ENCODE data around the gene NRXN3.

The NRXN3 gene

DNA sequence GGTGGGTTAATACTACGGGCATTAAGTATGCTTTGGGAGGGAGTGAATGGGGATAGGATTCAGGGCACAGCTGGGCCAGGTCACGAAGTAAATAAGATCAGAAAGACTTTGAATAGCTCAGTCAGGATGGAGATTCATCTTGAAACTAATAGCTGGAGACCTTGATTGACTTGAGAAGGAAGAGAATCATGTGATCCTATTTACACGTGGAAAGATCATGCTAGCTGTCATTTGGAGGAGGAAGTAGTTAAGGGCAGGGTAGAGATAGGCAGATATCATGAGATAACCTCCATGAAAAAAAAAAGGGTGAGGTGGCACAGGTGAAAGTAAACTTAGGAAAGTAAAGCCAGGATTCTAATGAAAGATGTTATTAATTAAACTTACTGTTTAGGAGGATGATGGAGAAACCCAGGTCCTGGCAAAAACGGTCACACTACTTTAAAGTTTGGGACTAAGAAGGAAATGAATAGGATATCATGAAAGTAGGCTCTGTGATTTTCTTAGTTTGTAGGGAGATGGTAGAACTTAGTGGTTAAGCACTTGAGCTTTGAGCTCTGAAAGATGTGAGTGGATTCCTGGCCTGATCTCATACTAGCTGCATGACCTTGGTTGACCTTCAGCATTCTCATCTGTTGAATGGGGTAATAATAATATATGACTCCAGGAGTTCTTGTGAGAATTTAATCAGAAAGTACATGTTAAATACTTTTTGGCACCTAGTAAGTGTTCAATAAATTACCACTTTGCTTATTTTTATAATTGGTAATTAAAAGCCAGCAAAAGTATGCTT lies 439.0 kb downstream of the NRXN3 start:
- no peak overlapping the region for H3K4me3 ChIP-seq (ENCODE audit: low read depth, low read length)
- no peaks in the 10 kb centered on the region for H3K36me3 ChIP-seq (ENCODE audit: control insufficient read depth in 2 of 2, insufficient read depth in 1 of 2, low read length in 2 of 2)
- CTCF ChIA-PET: interaction anchor here (0.6 to 1.5 kb wide), 3 partner anchors 12 to 455 kb away, joined by 3 to 6 read pairs (median 3); no protein-coding TSS in a partner anchor
- no peak overlapping the region for H3K27ac ChIP-seq (ENCODE audit: extremely low read depth, low read depth, low read length)
- POLR2A ChIA-PET: no interaction called here
- H3K9me3 ChIP-seq (ENCODE audit: control insufficient read depth, insufficient read depth, low read depth, low read length): no peaks in the 10 kb centered on the region
- TF ChIP-seq ZNF791 (tag by site-specific recombination; IDR thresholded peaks at IDR 0.05) (no peak), ZNF292 (tag by site-specific recombination; IDR thresholded peaks at IDR 0.05; ENCODE audit: borderline replicate concordance, low read depth) (no peak), ZNF423 (tag by site-specific recombination; IDR thresholded peaks at IDR 0.05) (no peak), ZNF248 (tag by site-specific recombination; IDR thresholded peaks at IDR 0.05) (no peak), ZBTB48 (tag by site-specific recombination; IDR thresholded peaks at IDR 0.05) (no peak), GFI1B (tag by site-specific recombination; IDR thresholded peaks at IDR 0.05) (no peak), TCF7L2 (IDR thresholded peaks at IDR 0.05; ENCODE audit: borderline replicate concordance, low read depth, low read length) (no peak), KLF1 (tag by site-specific recombination; IDR thresholded peaks at IDR 0.05) (no peak), ZNF19 (tag by site-specific recombination; IDR thresholded peaks at IDR 0.05; ENCODE audit: low read depth) (no peak), PRDM1 (tag by site-specific recombination; IDR thresholded peaks at IDR 0.05) (no peak), ZNF146 (tag by site-specific recombination; IDR thresholded peaks at IDR 0.05) (no peak), ZNF548 (tag by site-specific recombination; IDR thresholded peaks at IDR 0.05) (no peak), ZNF777 (tag by site-specific recombination; IDR thresholded peaks at IDR 0.05; ENCODE audit: borderline replicate concordance) (no peak), GLIS1 (tag by site-specific recombination; IDR thresholded peaks at IDR 0.05) (no peak), ZNF600 (tag by site-specific recombination; IDR thresholded peaks at IDR 0.05) (no peak), ZNF624 (tag by site-specific recombination; IDR thresholded peaks at IDR 0.05) (no peak)
- TF ChIP-seq, protein P1, sequence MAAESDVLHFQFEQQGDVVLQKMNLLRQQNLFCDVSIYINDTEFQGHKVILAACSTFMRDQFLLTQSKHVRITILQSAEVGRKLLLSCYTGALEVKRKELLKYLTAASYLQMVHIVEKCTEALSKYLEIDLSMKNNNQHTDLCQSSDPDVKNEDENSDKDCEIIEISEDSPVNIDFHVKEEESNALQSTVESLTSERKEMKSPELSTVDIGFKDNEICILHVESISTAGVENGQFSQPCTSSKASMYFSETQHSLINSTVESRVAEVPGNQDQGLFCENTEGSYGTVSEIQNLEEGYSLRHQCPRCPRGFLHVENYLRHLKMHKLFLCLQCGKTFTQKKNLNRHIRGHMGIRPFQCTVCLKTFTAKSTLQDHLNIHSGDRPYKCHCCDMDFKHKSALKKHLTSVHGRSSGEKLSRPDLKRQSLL (tag by site-specific recombination; IDR thresholded peaks at IDR 0.05): no peak
- TF ChIP-seq, protein P2, sequence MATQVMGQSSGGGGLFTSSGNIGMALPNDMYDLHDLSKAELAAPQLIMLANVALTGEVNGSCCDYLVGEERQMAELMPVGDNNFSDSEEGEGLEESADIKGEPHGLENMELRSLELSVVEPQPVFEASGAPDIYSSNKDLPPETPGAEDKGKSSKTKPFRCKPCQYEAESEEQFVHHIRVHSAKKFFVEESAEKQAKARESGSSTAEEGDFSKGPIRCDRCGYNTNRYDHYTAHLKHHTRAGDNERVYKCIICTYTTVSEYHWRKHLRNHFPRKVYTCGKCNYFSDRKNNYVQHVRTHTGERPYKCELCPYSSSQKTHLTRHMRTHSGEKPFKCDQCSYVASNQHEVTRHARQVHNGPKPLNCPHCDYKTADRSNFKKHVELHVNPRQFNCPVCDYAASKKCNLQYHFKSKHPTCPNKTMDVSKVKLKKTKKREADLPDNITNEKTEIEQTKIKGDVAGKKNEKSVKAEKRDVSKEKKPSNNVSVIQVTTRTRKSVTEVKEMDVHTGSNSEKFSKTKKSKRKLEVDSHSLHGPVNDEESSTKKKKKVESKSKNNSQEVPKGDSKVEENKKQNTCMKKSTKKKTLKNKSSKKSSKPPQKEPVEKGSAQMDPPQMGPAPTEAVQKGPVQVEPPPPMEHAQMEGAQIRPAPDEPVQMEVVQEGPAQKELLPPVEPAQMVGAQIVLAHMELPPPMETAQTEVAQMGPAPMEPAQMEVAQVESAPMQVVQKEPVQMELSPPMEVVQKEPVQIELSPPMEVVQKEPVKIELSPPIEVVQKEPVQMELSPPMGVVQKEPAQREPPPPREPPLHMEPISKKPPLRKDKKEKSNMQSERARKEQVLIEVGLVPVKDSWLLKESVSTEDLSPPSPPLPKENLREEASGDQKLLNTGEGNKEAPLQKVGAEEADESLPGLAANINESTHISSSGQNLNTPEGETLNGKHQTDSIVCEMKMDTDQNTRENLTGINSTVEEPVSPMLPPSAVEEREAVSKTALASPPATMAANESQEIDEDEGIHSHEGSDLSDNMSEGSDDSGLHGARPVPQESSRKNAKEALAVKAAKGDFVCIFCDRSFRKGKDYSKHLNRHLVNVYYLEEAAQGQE (tag by site-specific recombination; IDR thresholded peaks at IDR 0.05): no peak
- TF ChIP-seq, protein P3, sequence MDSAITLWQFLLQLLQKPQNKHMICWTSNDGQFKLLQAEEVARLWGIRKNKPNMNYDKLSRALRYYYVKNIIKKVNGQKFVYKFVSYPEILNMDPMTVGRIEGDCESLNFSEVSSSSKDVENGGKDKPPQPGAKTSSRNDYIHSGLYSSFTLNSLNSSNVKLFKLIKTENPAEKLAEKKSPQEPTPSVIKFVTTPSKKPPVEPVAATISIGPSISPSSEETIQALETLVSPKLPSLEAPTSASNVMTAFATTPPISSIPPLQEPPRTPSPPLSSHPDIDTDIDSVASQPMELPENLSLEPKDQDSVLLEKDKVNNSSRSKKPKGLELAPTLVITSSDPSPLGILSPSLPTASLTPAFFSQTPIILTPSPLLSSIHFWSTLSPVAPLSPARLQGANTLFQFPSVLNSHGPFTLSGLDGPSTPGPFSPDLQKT (IDR thresholded peaks at IDR 0.05; ENCODE audit: borderline replicate concordance, low read depth, low read length): no peak
- H3K4me1 ChIP-seq (ENCODE audit: control insufficient read depth, insufficient read depth, low read length): no peaks in the 10 kb centered on the region

DNA sequence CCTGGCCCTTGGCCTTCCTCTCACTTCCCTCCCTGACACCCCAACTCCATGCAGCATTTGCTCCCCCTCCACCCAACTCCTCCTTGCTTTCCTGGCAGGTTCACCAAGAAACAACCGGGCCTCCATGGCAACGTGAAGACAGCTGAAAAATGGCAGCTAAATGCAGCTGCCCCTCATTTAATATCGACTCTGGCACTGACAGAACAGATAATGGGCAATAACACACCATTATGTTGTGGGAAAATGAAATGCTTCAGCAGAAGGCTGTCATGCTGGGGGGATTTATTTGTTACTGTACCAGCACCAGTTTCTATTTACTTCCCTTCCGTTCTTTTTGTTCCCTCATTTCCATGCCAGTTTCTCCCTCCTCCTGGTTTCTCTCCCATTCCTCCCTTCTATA lies 440.8 kb downstream of the NRXN3 start:
- Histone ChIP-seq H3K9me3 (ENCODE audit: control insufficient read depth, insufficient read depth, low read depth, low read length) (no peaks in the 10 kb centered on the region), H3K4me1 (ENCODE audit: control insufficient read depth, insufficient read depth, low read length) (no peaks in the 10 kb centered on the region), H3K4me3 (ENCODE audit: low read depth, low read length) (no peak overlapping the region), H3K27ac (ENCODE audit: extremely low read depth, low read depth, low read length) (no peak overlapping the region), H3K36me3 (ENCODE audit: control insufficient read depth in 2 of 2, insufficient read depth in 1 of 2, low read length in 2 of 2) (no peaks in the 10 kb centered on the region)
- ChIA-PET CTCF (interaction anchor here (0.6 kb wide), 1 partner anchor 12 kb away, joined by 5 read pairs; no protein-coding TSS in a partner anchor), POLR2A (no interaction called here)
- TF ChIP-seq ZNF843 (tag by site-specific recombination; IDR thresholded peaks at IDR 0.05) (no peak), ZBTB8A (tag by site-specific recombination; IDR thresholded peaks at IDR 0.05) (no peak), ZNF121 (tag by site-specific recombination; IDR thresholded peaks at IDR 0.05) (no peak), ZNF169 (tag by site-specific recombination; IDR thresholded peaks at IDR 0.05) (no peak), GLIS2 (tag by site-specific recombination; IDR thresholded peaks at IDR 0.05) (no peak), GLI4 (tag by site-specific recombination; IDR thresholded peaks at IDR 0.05) (no peak), SCRT2 (tag by site-specific recombination; IDR thresholded peaks at IDR 0.05) (no peak), ZNF335 (tag by site-specific recombination; conservative IDR thresholded peaks at IDR 0.05) (no peak)
